GM12873 (cell line): Measurements from ENCODE around the gene YAP1.

Source experiments
- CTCF ChIP-seq: IDR thresholded peaks from 2 replicates; pipeline ENCODE4 v1.5.1; 2012; ENCODE audit warnings: low read depth, mild to moderate bottlenecking, moderate library complexity, low read length, control low read depth; ENCODE audit not compliant: insufficient read depth; ENCODE audit errors: missing control alignments

Gene YAP1

DNA sequence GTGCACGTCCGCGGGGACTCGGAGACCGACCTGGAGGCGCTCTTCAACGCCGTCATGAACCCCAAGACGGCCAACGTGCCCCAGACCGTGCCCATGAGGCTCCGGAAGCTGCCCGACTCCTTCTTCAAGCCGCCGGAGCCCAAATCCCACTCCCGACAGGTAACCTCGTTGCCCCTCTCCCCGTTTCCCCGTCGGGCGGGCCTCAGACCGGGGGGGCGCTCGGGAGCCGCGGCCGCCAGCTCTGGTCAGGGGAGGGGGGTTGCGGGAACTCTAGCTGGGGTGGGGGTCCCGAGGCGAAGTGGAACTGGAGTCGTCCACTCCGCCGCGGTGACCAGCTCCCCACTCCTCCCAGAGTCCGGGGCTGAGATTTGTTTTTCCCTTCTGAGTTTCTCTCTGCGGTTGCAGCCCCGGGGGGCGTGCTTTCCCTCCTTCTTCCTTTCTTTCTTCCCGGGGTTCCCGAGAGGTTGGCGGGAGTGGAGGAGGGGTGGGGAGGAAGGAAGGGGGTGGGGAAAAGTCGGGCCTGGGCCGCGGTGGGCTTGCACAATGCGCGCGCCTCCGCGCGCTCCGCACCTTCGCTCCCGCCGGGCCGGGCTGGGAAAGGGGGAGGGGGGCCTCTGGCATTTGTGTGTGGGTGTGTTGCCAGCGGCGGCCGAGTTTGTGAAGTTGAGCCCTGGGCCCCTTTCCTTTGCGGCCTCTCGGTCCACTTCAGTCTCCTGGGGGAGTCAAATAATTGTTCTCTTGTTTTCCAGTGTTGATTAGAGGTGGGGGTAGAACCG is 952 bp downstream of the YAP1 start:
- TF ChIP-seq CTCF: no peak

DNA sequence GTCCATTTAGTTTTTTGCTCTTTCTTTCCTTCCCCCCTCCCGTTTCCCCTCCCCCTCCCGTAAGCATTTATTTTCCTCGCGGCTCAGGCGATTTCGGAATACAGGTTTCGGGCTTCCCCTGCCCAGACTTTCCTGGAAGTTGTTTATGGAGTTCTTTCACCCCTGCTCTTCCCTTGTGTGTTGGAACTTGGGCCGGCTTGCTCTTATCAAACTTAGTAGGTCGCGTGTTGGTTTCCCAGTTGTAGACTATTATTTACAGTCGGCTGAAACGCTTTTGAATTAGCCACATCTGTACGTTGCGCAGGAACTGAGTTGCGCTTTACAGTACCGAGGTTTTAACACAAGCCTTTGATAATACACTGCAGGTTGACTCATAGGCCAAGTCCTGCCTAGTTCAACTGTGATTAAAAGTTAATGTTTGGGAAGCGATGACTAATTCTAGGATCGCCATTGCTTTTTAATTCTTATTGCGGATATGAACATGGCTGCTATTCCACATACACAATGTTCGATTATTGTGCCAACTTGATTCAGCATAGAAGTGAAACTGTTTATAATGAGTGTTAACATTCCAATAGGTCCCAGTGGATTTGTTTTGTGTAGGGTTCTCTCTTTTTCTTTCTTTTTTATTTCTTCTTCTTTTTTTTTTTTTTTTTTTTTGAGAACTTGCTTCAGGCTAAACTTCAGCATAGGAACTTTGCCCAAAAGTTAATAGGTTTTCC is 1.7 kb downstream of the YAP1 start:
- TF ChIP-seq CTCF: no peak

DNA sequence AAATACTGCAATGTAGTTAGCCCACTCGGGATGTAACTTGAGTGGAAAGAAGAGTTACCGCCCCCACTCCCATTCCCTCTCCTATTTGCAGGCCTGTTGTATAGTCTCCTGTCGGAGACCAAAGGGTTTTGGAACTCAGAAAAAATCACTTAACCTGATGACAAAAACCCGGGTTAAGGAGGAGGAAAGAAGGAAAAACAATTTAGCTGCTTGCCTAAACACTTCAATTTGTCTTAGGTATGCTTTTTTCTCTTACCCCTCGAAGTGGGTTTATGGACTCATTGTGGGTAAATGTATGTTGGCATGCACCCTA is 2.2 kb downstream of the YAP1 start:
- no peak for TF ChIP-seq CTCF

DNA sequence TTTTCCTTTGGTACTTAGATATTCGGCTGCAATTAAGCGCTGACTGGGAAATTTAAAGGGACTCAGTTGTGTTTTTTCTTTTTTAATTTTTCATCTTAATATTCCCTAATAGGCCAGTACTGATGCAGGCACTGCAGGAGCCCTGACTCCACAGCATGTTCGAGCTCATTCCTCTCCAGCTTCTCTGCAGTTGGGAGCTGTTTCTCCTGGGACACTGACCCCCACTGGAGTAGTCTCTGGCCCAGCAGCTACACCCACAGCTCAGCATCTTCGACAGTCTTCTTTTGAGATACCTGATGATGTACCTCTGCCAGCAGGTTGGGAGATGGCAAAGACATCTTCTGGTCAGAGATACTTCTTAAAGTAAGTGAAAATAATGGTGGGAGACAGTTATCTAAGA is 3.8 kb downstream of the YAP1 start:
- no peak for TF ChIP-seq CTCF

DNA sequence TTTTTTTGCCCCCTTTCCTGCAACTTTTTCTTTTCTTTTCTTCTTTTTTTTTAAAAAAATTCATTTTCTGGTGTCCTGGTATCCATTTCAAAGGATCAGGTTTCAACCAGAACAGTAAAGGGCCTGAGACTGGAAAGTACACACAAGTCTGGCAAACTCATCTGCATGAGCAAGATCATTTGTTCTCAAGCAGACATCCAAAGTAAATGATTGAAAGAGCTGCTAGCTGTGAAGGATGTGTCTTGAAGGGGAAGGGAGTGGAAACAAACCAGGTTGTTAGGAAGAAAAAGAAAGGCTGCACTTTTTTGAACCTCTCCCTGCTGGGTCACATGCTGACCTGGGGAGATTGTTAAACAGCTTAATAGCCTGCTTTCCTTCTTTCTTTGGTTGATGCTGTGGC is 5.3 kb downstream of the YAP1 start:
- TF ChIP-seq CTCF: no peak

DNA sequence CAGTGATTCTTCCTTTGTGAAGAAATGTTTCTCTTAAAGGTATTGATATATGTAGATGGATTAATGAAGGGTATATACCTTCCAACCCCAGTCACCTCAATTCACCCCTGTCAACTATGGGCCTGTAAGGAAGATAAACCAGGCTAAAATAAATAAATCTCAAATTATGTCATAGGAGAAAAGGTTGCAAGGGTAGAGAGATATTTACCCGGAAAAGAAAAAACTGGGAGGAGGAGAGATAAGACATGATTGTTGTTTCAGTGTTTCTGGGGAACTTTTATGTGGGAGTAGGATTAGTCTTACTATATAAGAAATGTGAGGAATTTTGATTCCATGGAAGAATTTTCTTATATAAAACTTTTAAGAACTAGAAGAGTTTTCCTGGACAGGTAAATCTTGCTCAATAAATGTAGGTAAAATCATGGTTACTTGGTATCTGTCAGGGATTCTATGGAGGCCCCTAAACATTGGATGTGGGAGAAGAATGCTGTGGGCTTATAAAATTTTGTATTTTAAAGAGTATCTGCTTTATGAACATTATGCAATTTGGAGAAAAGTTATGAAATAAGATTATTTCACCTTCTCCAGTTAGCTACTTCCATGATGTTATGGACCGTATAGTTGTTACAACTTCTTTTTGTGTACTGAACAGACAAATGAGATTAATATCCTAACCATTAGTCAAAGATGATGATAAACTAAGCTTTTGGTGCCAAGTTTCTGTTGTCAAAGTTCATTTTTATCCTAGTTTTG is 6.4 kb downstream of the YAP1 start:
- TF ChIP-seq CTCF: no peak

GRCh38 chr11:102117472-102118113 is 7.3 kb downstream of the YAP1 start:
- TF ChIP-seq CTCF: no peak
